Activated CD8-positive, alpha-beta T cell treated with anti-CD3 and anti-CD28 coated beads for 36 hours (primary cell): ENCODE results near the gene IQGAP3. TPM values are rescaled to one million over a fixed set of nuclear protein-coding genes. Genes with fewer than 3 reads are reported as not detected.

ENCODE experiments used
- ATAC-seq: fragments of 200-7000 bp; cut with Tn5 transposase; one replicate; pipeline ENCODE4 v1.10.0; 2021; ENCODE audit warnings: mild to moderate bottlenecking, moderate library complexity
- CTCF ChIA-PET: fragments of 350-600 bp; sonication (Branson Sonifier 250); formaldehyde crosslinking; loops from one replicate; lab custom pipeline; 2021; ENCODE audit warnings: antibody characterized with exemption; lab: Charles Lee
- POLR2A ChIA-PET: fragments of 350-600 bp; sonication (Branson Sonifier 250); formaldehyde crosslinking; loops from one replicate; lab custom pipeline; 2021; ENCODE audit warnings: antibody characterized with exemption; lab: Charles Lee
- DNase-seq: peaks from one replicate; pipeline ENCODE4 v3.0.0-alpha.2; 2020
- H3K27ac Mint-ChIP-seq: one replicate; pipeline ENCODE4 v1.8.0; 2021; ENCODE audit warnings: mild to moderate bottlenecking, mixed read lengths
- H3K27me3 Mint-ChIP-seq: one replicate; pipeline ENCODE4 v1.8.0; 2021; ENCODE audit warnings: mixed read lengths
- H3K36me3 Mint-ChIP-seq: one replicate; pipeline ENCODE4 v1.8.0; 2021; ENCODE audit warnings: low read depth, mixed read lengths
- H3K4me1 Mint-ChIP-seq: one replicate; pipeline ENCODE4 v1.8.0; 2021; ENCODE audit warnings: low read depth, mixed read lengths
- H3K4me3 Mint-ChIP-seq: one replicate; pipeline ENCODE4 v1.8.0; 2021; ENCODE audit warnings: mild to moderate bottlenecking, moderate library complexity, mixed read lengths
- H3K9me3 Mint-ChIP-seq: one replicate; pipeline ENCODE4 v1.8.0; 2021; ENCODE audit warnings: mixed read lengths
- intact Hi-C: fragments of 100-400 bp; cut with micrococcal nuclease; formaldehyde crosslinking; loops from one replicate; pipeline ENCODE4 v1.10.0; 2022
- total RNA-seq, 2 experiments: library from RNA; stranded (reverse); gene quantifications; one replicate each; pipeline ENCODE4 v1.2.3, GENCODE V29; 2021
- TF ChIP-seq, protein P1 (sequence below): fragments of 200-600 bp; IDR thresholded peaks from one replicate; pipeline ENCODE4 v1.8.0; 2022; ENCODE audit warnings: antibody characterized with exemption, mild to moderate bottlenecking

Gene IQGAP3
- total RNA-seq, 2 experiments from 2014 or later: 14.4 to 14.9 TPM

DNA sequence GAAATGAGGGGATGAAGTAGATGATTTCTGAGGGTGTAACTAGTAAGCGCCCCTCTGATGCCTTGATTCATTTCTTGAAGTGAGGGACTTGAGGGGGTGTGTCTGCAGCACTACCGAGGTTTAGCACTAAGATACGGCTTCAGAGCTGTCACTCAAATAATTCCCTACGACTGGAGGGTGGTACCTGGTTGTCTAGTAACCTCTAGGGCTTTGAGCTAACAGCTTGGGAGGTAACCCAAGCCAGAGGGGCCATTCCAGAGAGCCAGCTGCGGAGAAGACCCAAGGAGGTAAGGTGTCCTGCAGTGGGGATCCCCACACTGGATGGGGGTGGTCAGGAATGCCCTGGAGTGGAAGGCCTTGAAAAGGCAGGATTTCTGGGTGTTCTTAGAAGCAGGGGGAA is 7.1 kb upstream of the IQGAP3 start, which contains the start of gene TTC24:
TSS of gene TTC24 (plus strand) at position 252 of the 400 bp plus-strand sequence. CDS start 1,642 bp downstream, outside the sequence.
- intact Hi-C loops: no loop called here
- ChIA-PET CTCF (interaction anchor here (0.9 to 4.8 kb wide), 5 partner anchors 15 to 194 kb away, joined by 3 to 39 read pairs (median 5); partner anchors contain the start of gene MEF2D), POLR2A (interaction anchor here (1.0 to 5.5 kb wide), 3 partner anchors 14 to 67 kb away, joined by 4 to 66 read pairs (median 5); partner anchors contain the start of gene NAXE)
- no peak for ATAC-seq
- H3K4me3 Mint-ChIP-seq: no peak within 1 kb of the TSS
- no peak within 1 kb of the TSS for H3K27ac Mint-ChIP-seq
- H3K27me3 Mint-ChIP-seq: no peaks in the 10 kb centered on the region
- H3K9me3 Mint-ChIP-seq: no peaks in the 10 kb centered on the region
- DNase-seq: no peak
- TF ChIP-seq, protein P1, sequence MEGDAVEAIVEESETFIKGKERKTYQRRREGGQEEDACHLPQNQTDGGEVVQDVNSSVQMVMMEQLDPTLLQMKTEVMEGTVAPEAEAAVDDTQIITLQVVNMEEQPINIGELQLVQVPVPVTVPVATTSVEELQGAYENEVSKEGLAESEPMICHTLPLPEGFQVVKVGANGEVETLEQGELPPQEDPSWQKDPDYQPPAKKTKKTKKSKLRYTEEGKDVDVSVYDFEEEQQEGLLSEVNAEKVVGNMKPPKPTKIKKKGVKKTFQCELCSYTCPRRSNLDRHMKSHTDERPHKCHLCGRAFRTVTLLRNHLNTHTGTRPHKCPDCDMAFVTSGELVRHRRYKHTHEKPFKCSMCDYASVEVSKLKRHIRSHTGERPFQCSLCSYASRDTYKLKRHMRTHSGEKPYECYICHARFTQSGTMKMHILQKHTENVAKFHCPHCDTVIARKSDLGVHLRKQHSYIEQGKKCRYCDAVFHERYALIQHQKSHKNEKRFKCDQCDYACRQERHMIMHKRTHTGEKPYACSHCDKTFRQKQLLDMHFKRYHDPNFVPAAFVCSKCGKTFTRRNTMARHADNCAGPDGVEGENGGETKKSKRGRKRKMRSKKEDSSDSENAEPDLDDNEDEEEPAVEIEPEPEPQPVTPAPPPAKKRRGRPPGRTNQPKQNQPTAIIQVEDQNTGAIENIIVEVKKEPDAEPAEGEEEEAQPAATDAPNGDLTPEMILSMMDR: no peak
- peaks cover 10% of the 10 kb centered on the region for H3K4me1 Mint-ChIP-seq
- peaks cover 12% of the 10 kb centered on the region for H3K36me3 Mint-ChIP-seq

DNA sequence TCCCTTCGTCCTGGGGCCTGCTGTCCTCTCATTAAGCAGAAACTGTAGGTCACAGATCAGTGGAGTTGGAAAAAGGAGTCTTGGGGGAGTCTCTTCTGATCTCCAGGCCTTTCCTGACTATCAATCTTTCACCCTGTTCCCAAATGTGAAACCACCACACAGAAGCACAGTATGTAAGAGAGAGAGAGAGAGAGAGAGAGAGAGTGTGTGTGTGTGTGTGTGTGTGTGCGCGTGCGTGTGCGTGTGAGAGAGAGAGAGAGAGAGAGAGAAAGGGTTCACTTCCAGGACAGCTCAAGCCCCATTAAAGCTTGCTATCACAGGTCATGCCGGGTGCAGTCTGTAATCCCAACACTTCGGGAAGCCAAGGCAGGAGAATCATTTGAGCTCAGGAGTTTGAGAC is 5.7 kb upstream of the IQGAP3 start:
- TF ChIP-seq, protein P1: no peak
- DNase-seq: no peak
- intact Hi-C loops: no loop called here
- ATAC-seq: no peak
- Mint-ChIP-seq H3K9me3 (no peaks in the 10 kb centered on the region), H3K4me3 (no peak overlapping the region), H3K4me1 (peaks cover 7% of the 10 kb centered on the region), H3K36me3 (peaks cover 6% of the 10 kb centered on the region), H3K27me3 (peaks cover 2% of the 10 kb centered on the region), H3K27ac (peak overlapping the region; percentile 35)
- CTCF ChIA-PET: interaction anchor here (2.1 to 4.8 kb wide), 2 partner anchors 96 to 193 kb away, joined by 7 to 39 read pairs; no protein-coding TSS in a partner anchor
- POLR2A ChIA-PET: interaction anchor here (5.5 kb wide), 1 partner anchor 15 kb away, joined by 66 read pairs; the partner anchor contains the start of gene NAXE

DNA sequence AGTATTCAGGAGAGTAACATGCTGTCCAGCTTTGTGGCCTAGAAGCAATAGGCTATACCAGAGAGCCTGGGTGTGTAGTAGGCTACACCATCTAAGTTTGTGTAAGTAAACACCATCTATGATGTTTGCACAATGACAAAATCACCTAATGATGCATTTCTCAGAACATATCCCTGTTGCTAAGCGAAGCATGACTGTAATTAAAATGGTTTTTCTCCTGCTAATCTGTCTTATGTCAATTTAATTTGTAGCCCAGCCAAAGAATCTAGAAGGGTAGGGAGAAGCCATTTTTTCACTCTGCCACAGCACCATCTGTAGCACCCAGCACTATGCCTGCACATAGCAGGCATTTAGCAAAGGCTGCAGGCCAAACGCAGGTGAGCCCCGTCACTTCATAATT is 5.2 kb upstream of the IQGAP3 start:
- ChIA-PET POLR2A (interaction anchor here (5.5 kb wide), 1 partner anchor 16 kb away, joined by 66 read pairs; the partner anchor contains the start of gene NAXE), CTCF (interaction anchor here (2.1 kb wide), 1 partner anchor 192 kb away, joined by 7 read pairs; no protein-coding TSS in a partner anchor)
- ATAC-seq: no peak
- Mint-ChIP-seq H3K27ac (no peak overlapping the region), H3K36me3 (peaks cover 1% of the 10 kb centered on the region), H3K27me3 (peaks cover 7% of the 10 kb centered on the region), H3K9me3 (no peaks in the 10 kb centered on the region), H3K4me1 (peaks cover 9% of the 10 kb centered on the region), H3K4me3 (no peak overlapping the region)
- TF ChIP-seq, protein P1: no peak
- no peak for DNase-seq
- intact Hi-C loops: no loop called here

DNA sequence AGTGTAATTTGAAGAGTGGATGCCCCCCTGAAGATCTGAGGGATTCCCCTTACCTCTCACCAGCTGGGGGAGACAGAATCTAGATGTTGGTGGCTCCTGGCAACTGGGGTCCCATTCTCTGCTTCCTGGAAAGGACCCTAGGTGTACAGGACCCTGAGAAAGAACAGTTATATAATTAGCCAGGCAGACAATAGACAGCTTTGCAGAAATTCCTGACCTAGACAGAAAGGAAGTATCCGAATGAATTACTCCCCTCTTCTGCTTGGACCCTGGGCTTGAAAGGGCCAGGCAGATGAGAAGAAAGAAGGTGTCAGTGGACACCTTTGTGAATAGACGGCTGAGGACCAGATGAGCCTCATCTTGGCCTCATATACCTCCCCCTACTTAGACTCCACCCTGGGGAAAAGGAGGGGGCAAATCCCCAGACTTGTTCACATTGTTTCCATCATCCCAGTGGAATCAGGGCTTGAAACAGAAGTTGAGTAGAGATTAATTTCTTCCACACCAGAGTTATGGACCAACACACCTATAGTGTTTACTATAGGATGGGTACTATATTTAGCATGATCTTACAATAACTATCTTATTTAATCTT is 1.8 kb upstream of the IQGAP3 start:
- peaks cover 2% of the 10 kb centered on the region for H3K36me3 Mint-ChIP-seq
- TF ChIP-seq, protein P1: no peak
- no peak overlapping the region for H3K27ac Mint-ChIP-seq
- ATAC-seq (no peak), DNase-seq (no peak)
- H3K4me1 Mint-ChIP-seq: peaks cover 16% of the 10 kb centered on the region
- no peak overlapping the region for H3K4me3 Mint-ChIP-seq
- H3K9me3 Mint-ChIP-seq: no peaks in the 10 kb centered on the region
- H3K27me3 Mint-ChIP-seq: peaks cover 22% of the 10 kb centered on the region
- ChIA-PET POLR2A (interaction anchor here (3.8 kb wide), 1 partner anchor 8 kb away, joined by 18 read pairs; no protein-coding TSS in a partner anchor), CTCF (interaction anchor here (0.9 to 2.4 kb wide), 4 partner anchors 12 to 93 kb away, joined by 3 to 9 read pairs (median 3); partner anchors contain the start of gene HAPLN2)
- intact Hi-C loops: no loop called here

DNA sequence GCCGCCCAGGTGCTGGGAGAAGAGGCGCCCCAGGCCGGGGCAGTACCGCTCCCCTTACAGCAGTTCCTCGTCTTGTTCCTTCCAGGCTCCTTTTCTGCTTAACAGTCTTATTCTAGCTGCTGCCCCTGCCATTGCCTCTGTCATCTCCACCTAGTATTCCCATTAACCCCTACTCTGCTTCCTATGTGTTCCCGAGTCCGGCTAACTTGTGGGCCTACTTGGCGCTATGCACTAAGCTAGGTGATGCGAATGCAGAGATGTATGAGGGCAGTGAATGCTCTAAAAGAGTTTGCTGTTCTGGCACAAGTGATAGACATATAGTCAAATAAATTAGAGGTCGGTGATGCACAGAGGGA is 276 bp upstream of the IQGAP3 start:
- intact Hi-C loops: no loop called here
- TF ChIP-seq, protein P1: no peak
- Mint-ChIP-seq H3K4me3 (peak overlapping the region; percentile 95), H3K27me3 (peaks cover 22% of the 10 kb centered on the region), H3K27ac (peak overlapping the region; percentile 81), H3K4me1 (peaks cover 16% of the 10 kb centered on the region), H3K9me3 (no peaks in the 10 kb centered on the region), H3K36me3 (peaks cover 2% of the 10 kb centered on the region)
- ChIA-PET POLR2A (interaction anchor here (1.0 to 3.8 kb wide), 3 partner anchors 9 to 20 kb away, joined by 3 to 18 read pairs (median 3); no protein-coding TSS in a partner anchor), CTCF (interaction anchor here (0.7 to 2.6 kb wide), 7 partner anchors 9 to 127 kb away, joined by 3 to 9 read pairs (median 3); no protein-coding TSS in a partner anchor)
- ATAC-seq (no peak), DNase-seq (no peak)
